AG09319 (cell line): Measurements from ENCODE around the gene ETFA.
"Not testable (repeated sequence)": the region's sequence is repeated elsewhere in the genome, so short reads cannot be mapped to it uniquely, and the experiment has no call there.

Source experiments
- DNase-seq: peaks from one replicate; pipeline ENCODE4 v3.0.0-alpha.2; 2010; ENCODE audit warnings: low read depth; ENCODE audit errors: extremely low read depth
- CTCF ChIP-seq: IDR thresholded peaks from 2 replicates; pipeline ENCODE4 v1.5.1; 2011; ENCODE audit warnings: low read depth, mild to moderate bottlenecking, inconsistent platforms, low read length, moderate library complexity

Gene ETFA

GRCh38 chr15:76285241-76285825 lies 25.9 kb downstream of the ETFA start:
- peak; percentile 50 for TF ChIP-seq CTCF
- no peak for DNase-seq

GRCh38 chr15:76282465-76282864 lies 28.8 kb downstream of the ETFA start:
- DNase-seq, result no peak
- no peak for TF ChIP-seq CTCF

- TF ChIP-seq CTCF, result no peak
- DNase-seq, result no peak
These were observed 32.6 kb downstream of the ETFA start for GRCh38 chr15:76278651-76279050.

GRCh38 chr15:76274821-76275220 lies 36.4 kb downstream of the ETFA start:
- no peak for DNase-seq
- TF ChIP-seq CTCF, result no peak

- DNase-seq, result no peak
- TF ChIP-seq CTCF, result no peak
These were observed 37.0 kb downstream of the ETFA start for GRCh38 chr15:76274226-76274625.

- DNase-seq, result no peak
These were observed 40.4 kb downstream of the ETFA start for GRCh38 chr15:76270876-76271275.

GRCh38 chr15:76267077-76267476 lies 44.2 kb downstream of the ETFA start:
- no peak for DNase-seq
- TF ChIP-seq CTCF, result no peak

More at GRCh38 chr15:76270876-76271275, 40.4 kb downstream of the ETFA start:
- no peak for TF ChIP-seq CTCF

GRCh38 chr15:76265769-76266168 lies 45.5 kb downstream of the ETFA start:
- not testable (repeated sequence) for DNase-seq
